Stimulated activated naive B cell treated with anti-CD40 and anti-IgM and Interleukin-4, amounts not matched to agents 10 μg/mL and 1 μg/mL and 100 μg/mL, for 72 hours (primary cell): Measurements from ENCODE around the gene KCNMA1.

Experiments
- ATAC-seq, 2 donors: fragments of 150-1000 bp; cut with Tn5 transposase; replicated peaks; 2 replicates each; pipeline ENCODE4 v1.10.0; 2021; ENCODE audit warnings: moderate library complexity in 1 of 2
- DNase-seq: peaks from one replicate; pipeline ENCODE4 v3.0.0; 2021
- H3K27ac Mint-ChIP-seq: one replicate; pipeline ENCODE4 v1.8.0; 2022; ENCODE audit warnings: mild to moderate bottlenecking, mixed read lengths
- H3K27me3 Mint-ChIP-seq, 2 donors: one replicate each; pipeline ENCODE4 v1.8.0; 2022; ENCODE audit warnings: mixed read lengths in 2 of 2
- H3K36me3 Mint-ChIP-seq, 2 donors: one replicate each; pipeline ENCODE4 v1.8.0; 2022; ENCODE audit warnings: mixed read lengths in 2 of 2, mild to moderate bottlenecking in 1 of 2
- H3K4me1 Mint-ChIP-seq, 2 donors: one replicate each; pipeline ENCODE4 v1.8.0; 2022; ENCODE audit warnings: mixed read lengths in 2 of 2, mild to moderate bottlenecking in 1 of 2
- H3K4me3 Mint-ChIP-seq, 2 donors: one replicate each; pipeline ENCODE4 v1.8.0; 2022; ENCODE audit warnings: mild to moderate bottlenecking in 2 of 2, mixed read lengths in 2 of 2, moderate library complexity in 1 of 2
- H3K9me3 Mint-ChIP-seq, 2 donors: one replicate each; pipeline ENCODE4 v1.8.0; 2022; ENCODE audit warnings: mixed read lengths in 2 of 2, mild to moderate bottlenecking in 1 of 2

Gene KCNMA1

GRCh38 chr10:76879116-76879913, 758.3 kb downstream of the KCNMA1 start:
- H3K36me3 Mint-ChIP-seq, result no peaks in the 10 kb centered on the region
- H3K9me3 Mint-ChIP-seq, result peaks cover 0 to 3% of the 10 kb centered on the region in 2 donors
- H3K27me3 Mint-ChIP-seq, result no peaks in the 10 kb centered on the region
- H3K4me3 Mint-ChIP-seq, result no peak overlapping the region
- ATAC-seq (no peak), DNase-seq (no peak)
- H3K27ac Mint-ChIP-seq, result peak overlapping the region; percentile 5
- H3K4me1 Mint-ChIP-seq, result peaks cover 23 to 45% of the 10 kb centered on the region in 2 donors

GRCh38 chr10:76878514-76878913, 759.1 kb downstream of the KCNMA1 start:
- Mint-ChIP-seq H3K9me3 (peaks cover 0 to 2% of the 10 kb centered on the region in 2 donors), H3K4me1 (peaks cover 18 to 37% of the 10 kb centered on the region in 2 donors), H3K27ac (no peak overlapping the region), H3K36me3 (no peaks in the 10 kb centered on the region), H3K4me3 (no peak overlapping the region), H3K27me3 (no peaks in the 10 kb centered on the region)
- DNase-seq (no peak), ATAC-seq (no peak)

- Mint-ChIP-seq H3K27ac (no peak overlapping the region), H3K4me1 (peaks cover 2 to 11% of the 10 kb centered on the region in 2 donors), H3K9me3 (peaks cover 0 to 2% of the 10 kb centered on the region in 2 donors), H3K4me3 (no peak overlapping the region), H3K27me3 (no peaks in the 10 kb centered on the region), H3K36me3 (no peaks in the 10 kb centered on the region)
- ATAC-seq (no peak), DNase-seq (no peak)
These were observed 762.7 kb downstream of the KCNMA1 start for GRCh38 chr10:76874896-76875295.

- peaks cover 0 to 2% of the 10 kb centered on the region in 2 donors for H3K9me3 Mint-ChIP-seq
- H3K27ac Mint-ChIP-seq, result no peak overlapping the region
- no peaks in the 10 kb centered on the region for H3K27me3 Mint-ChIP-seq
- no peaks in the 10 kb centered on the region for H3K36me3 Mint-ChIP-seq
- peaks cover 0 to 3% of the 10 kb centered on the region in 2 donors for H3K4me1 Mint-ChIP-seq
- no peak for ATAC-seq
- no peak for DNase-seq
- H3K4me3 Mint-ChIP-seq, result no peak overlapping the region
These were observed 763.4 kb downstream of the KCNMA1 start for GRCh38 chr10:76874176-76874575.

- H3K27ac Mint-ChIP-seq, result no peak overlapping the region
- H3K36me3 Mint-ChIP-seq, result no peaks in the 10 kb centered on the region
- peaks cover 0 to 2% of the 10 kb centered on the region in 2 donors for H3K9me3 Mint-ChIP-seq
- ATAC-seq (no peak), DNase-seq (no peak)
- no peak overlapping the region for H3K4me3 Mint-ChIP-seq
- H3K27me3 Mint-ChIP-seq, result no peaks in the 10 kb centered on the region
- H3K4me1 Mint-ChIP-seq, result no peaks in the 10 kb centered on the region
These were observed 765.8 kb downstream of the KCNMA1 start for GRCh38 chr10:76871697-76872295.

GRCh38 chr10:76869931-76870330, 767.7 kb downstream of the KCNMA1 start:
- no peak overlapping the region for H3K4me3 Mint-ChIP-seq
- DNase-seq (no peak), ATAC-seq (no peak)
- peaks cover 0 to 2% of the 10 kb centered on the region in 2 donors for H3K9me3 Mint-ChIP-seq
- H3K27me3 Mint-ChIP-seq, result no peaks in the 10 kb centered on the region
- H3K36me3 Mint-ChIP-seq, result no peaks in the 10 kb centered on the region
- H3K27ac Mint-ChIP-seq, result no peak overlapping the region
- H3K4me1 Mint-ChIP-seq, result no peaks in the 10 kb centered on the region

GRCh38 chr10:76868098-76868977, 769.3 kb downstream of the KCNMA1 start:
- Mint-ChIP-seq H3K27ac (peak overlapping the region; percentile 15), H3K9me3 (peaks cover 0 to 3% of the 10 kb centered on the region in 2 donors), H3K36me3 (no peaks in the 10 kb centered on the region), H3K27me3 (no peaks in the 10 kb centered on the region), H3K4me3 (no peak overlapping the region), H3K4me1 (no peaks in the 10 kb centered on the region)
- no peak for ATAC-seq
- DNase-seq, result no peak

GRCh38 chr10:76866841-76867586, 770.6 kb downstream of the KCNMA1 start:
- Mint-ChIP-seq H3K9me3 (peaks cover 0 to 3% of the 10 kb centered on the region in 2 donors), H3K4me1 (no peaks in the 10 kb centered on the region), H3K27me3 (no peaks in the 10 kb centered on the region), H3K36me3 (no peaks in the 10 kb centered on the region), H3K4me3 (no peak overlapping the region), H3K27ac (no peak overlapping the region)
- DNase-seq (no peak), ATAC-seq (no peak)

- no peaks in the 10 kb centered on the region for H3K4me1 Mint-ChIP-seq
- no peak for DNase-seq
- no peak overlapping the region for H3K4me3 Mint-ChIP-seq
- no peaks in the 10 kb centered on the region for H3K36me3 Mint-ChIP-seq
- ATAC-seq, result no peak
- H3K27me3 Mint-ChIP-seq, result no peaks in the 10 kb centered on the region
- no peak overlapping the region for H3K27ac Mint-ChIP-seq
- H3K9me3 Mint-ChIP-seq, result peaks cover 0 to 3% of the 10 kb centered on the region in 2 donors
These were observed 772.7 kb downstream of the KCNMA1 start for GRCh38 chr10:76864922-76865321.

- Mint-ChIP-seq H3K27me3 (no peaks in the 10 kb centered on the region), H3K4me1 (no peaks in the 10 kb centered on the region), H3K27ac (no peak overlapping the region), H3K4me3 (no peak overlapping the region), H3K36me3 (no peaks in the 10 kb centered on the region), H3K9me3 (peaks cover 0 to 5% of the 10 kb centered on the region in 2 donors)
- DNase-seq (no peak), ATAC-seq (no peak)
These were observed 778.9 kb downstream of the KCNMA1 start for GRCh38 chr10:76858721-76859120.

- Mint-ChIP-seq H3K36me3 (no peaks in the 10 kb centered on the region), H3K27ac (no peak overlapping the region), H3K4me1 (no peaks in the 10 kb centered on the region), H3K27me3 (no peaks in the 10 kb centered on the region), H3K4me3 (no peak overlapping the region), H3K9me3 (peaks cover 0 to 4% of the 10 kb centered on the region in 2 donors)
- no peak for DNase-seq
- no peak for ATAC-seq
These were observed 796.8 kb downstream of the KCNMA1 start for GRCh38 chr10:76840802-76841201.

- no peaks in the 10 kb centered on the region for H3K27me3 Mint-ChIP-seq
- no peaks in the 10 kb centered on the region for H3K36me3 Mint-ChIP-seq
- no peak overlapping the region for H3K27ac Mint-ChIP-seq
- ATAC-seq (no peak), DNase-seq (no peak)
- peaks cover 0 to 2% of the 10 kb centered on the region in 2 donors for H3K9me3 Mint-ChIP-seq
- H3K4me1 Mint-ChIP-seq, result no peaks in the 10 kb centered on the region
- no peak overlapping the region for H3K4me3 Mint-ChIP-seq
These were observed 798.3 kb downstream of the KCNMA1 start for GRCh38 chr10:76839276-76839675.

- H3K36me3 Mint-ChIP-seq, result no peaks in the 10 kb centered on the region
- no peak for ATAC-seq
- H3K9me3 Mint-ChIP-seq, result peaks cover 4% of the 10 kb centered on the region in 2 donors
- no peak overlapping the region for H3K27ac Mint-ChIP-seq
- no peak overlapping the region for H3K4me3 Mint-ChIP-seq
- no peaks in the 10 kb centered on the region for H3K27me3 Mint-ChIP-seq
- H3K4me1 Mint-ChIP-seq, result no peaks in the 10 kb centered on the region
- DNase-seq, result no peak
These were observed 807.4 kb downstream of the KCNMA1 start for GRCh38 chr10:76830218-76830617.

GRCh38 chr10:76829724-76830123, 807.9 kb downstream of the KCNMA1 start:
- Mint-ChIP-seq H3K9me3 (peaks cover 4% of the 10 kb centered on the region in 2 donors), H3K36me3 (no peaks in the 10 kb centered on the region), H3K4me1 (no peaks in the 10 kb centered on the region), H3K27ac (no peak overlapping the region), H3K4me3 (no peak overlapping the region), H3K27me3 (no peaks in the 10 kb centered on the region)
- ATAC-seq (no peak), DNase-seq (no peak)
